Frontal cortex (tissue), 4 donors: Measurements from ENCODE around the gene MRPS16. TPM values are rescaled to one million over a fixed set of nuclear protein-coding genes. Genes with fewer than 3 reads are reported as not detected.

ENCODE experiments used
- DNase-seq, 2 donors: peaks; one replicate each; pipeline ENCODE4 v3.0.0; 2012; ENCODE audit warnings: low spot score in 2 of 2
- FAIRE-seq: peaks from 2 replicates; lab custom pipeline; 2012; peaks lifted over from hg19 to GRCh38; lab: Jason Lieb, UNC
- small RNA-seq: library from RNA; depleted of rRNA; stranded (forward); fragments of <200 nt; gene quantifications from one replicate; pipeline ENCODE3, GENCODE V24; 2014
- total RNA-seq: library from RNA; depleted of rRNA; stranded (reverse); fragments of >200 nt; gene quantifications from one replicate; pipeline ENCODE4 v1.2.3, GENCODE V29; 2014
- donor health status: control.
- donor health status: control.
- donor health status: control.

The MRPS16 gene
- total RNA-seq, 1 donor from 2014 or later = 126 TPM

DNA sequence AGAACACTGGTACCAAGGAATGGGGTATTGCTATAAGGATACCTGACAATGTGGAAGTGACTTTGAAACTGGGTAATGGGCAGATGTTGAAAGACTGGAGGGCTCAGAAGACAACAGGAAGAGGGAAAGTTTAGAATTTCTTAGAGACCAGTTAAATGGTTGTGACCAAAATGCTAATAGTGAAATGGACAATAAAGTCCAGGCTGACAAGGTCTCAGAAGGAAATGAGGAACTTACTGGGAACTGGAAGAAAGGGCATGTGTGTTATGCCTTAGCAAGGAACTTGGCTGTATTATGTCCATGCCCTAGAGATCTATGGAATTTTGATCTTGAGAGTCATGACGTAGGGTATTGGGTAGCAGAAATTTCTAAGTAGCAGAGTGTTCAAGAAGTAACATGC is 46.6 kb downstream of the MRPS16 start:
- FAIRE-seq (no peak), DNase-seq (no peak)

DNA sequence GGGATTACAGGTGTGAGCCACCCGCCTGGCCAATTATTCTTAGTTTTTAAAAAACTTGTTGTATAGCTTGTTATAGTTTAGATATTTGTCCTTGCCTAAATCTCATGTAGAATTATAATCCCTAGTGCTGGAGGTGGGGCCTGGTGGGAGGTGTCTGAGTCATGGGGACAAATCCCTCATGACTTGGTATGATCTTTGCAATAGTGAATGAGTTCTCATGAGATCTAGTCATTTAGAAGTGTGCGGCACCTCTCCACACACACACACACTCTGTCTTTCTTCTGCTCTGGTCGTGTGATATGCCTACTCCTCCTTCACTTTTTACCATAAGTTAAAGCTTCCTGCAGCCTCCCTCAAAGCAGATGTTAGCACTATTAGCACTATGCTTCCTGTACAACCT is 47.4 kb downstream of the MRPS16 start:
- DNase-seq (no peak), FAIRE-seq (no peak)

Small RNA genes lying within 50 kb of the gene (small RNA-seq; reads per million reads assigned to genes)
- gene RNU6-833P = not detected

Other genes starting within 250 kb of the MRPS16 start
- 29.8 TPM for gene P4HA1, start 155.8 kb downstream of the MRPS16 start, total RNA-seq
- 0.41 TPM for gene NUDT13, start 142.2 kb downstream of the MRPS16 start, total RNA-seq
- 25.7 TPM for gene ECD, start 84.6 kb downstream of the MRPS16 start, total RNA-seq
- gene FAM149B1, start 84.5 kb downstream of the MRPS16 start, total RNA-seq = 31.4 TPM
- gene DNAJC9, start 5.4 kb downstream of the MRPS16 start, total RNA-seq = 79.1 TPM
- 0.82 TPM for gene CFAP70, start 106.2 kb upstream of the MRPS16 start, total RNA-seq
- gene ANXA7, start 161.4 kb upstream of the MRPS16 start, total RNA-seq = 25.7 TPM
- 1.6 TPM for gene MSS51, start 180.9 kb upstream of the MRPS16 start, total RNA-seq
- gene PPP3CB, start 243.4 kb upstream of the MRPS16 start, total RNA-seq = 111 TPM